VCaP (cell line): Measurements from ENCODE around the gene FGF5.

Experiments used
- H3K27ac ChIP-seq: fragments of 450-650 bp; 2 replicates; pipeline ENCODE4 v1.5.1; 2017
- TF ChIP-seq, protein P1 (sequence below): fragments of 450-650 bp; conservative IDR thresholded peaks from 2 replicates; pipeline ENCODE4 v1.5.1; 2017; ENCODE audit warnings: mild to moderate bottlenecking, moderate library complexity

The FGF5 gene

DNA sequence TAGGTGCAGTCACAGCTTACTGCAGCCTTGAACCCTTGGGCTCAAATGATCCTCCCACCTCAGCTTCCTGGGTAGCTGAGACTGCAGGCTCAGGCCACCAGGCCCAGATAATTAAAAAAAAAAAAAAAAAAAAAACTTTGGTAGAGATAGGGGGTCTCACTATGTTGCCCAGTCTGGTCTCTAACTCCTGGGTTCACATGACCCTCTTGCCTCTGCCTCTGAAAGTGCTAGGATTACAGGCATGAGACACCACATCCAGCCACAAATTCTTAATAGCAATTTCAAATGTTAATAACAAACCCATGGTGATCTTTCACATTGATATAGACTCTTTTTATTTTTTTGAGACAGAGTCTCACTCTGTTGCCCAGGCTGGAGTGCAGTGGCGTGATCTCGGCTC is 12.3 kb upstream of the FGF5 start:
- TF ChIP-seq, protein P1, sequence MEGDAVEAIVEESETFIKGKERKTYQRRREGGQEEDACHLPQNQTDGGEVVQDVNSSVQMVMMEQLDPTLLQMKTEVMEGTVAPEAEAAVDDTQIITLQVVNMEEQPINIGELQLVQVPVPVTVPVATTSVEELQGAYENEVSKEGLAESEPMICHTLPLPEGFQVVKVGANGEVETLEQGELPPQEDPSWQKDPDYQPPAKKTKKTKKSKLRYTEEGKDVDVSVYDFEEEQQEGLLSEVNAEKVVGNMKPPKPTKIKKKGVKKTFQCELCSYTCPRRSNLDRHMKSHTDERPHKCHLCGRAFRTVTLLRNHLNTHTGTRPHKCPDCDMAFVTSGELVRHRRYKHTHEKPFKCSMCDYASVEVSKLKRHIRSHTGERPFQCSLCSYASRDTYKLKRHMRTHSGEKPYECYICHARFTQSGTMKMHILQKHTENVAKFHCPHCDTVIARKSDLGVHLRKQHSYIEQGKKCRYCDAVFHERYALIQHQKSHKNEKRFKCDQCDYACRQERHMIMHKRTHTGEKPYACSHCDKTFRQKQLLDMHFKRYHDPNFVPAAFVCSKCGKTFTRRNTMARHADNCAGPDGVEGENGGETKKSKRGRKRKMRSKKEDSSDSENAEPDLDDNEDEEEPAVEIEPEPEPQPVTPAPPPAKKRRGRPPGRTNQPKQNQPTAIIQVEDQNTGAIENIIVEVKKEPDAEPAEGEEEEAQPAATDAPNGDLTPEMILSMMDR, result no peak
- H3K27ac ChIP-seq, result no peak overlapping the region

DNA sequence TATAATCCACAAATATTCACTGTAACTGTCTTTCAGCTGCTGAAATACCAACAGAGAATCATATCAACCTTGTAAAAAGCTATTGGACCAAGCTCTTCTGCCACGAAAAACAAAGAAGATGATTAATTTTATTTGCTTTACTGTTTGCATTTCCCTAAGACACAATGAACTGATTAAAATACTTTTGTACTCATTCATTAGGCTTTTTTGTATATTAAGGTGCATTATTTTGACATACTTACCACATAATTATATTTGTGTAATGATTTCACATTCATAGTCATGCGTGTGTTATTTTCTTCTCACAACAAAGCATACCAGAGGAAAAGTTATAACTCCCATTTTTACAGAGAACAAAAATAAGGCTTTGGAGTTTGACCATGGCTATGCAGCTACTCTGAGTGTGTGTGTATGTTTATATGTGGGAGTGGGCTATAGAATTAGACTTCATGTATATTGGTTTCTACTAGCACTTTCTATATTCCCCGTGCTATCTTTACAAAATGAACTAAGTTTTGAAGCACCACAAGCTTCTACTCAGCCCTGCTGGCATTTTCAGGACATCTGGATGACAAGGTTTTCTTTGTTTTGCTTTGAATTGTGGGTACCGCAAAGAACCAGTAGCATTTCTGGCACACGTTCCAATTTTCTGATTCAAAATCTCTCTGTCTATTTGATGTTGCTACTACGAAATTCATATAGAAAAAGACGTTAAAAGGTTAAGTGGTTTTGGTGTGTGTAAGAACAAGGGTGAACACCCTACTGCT is 11.0 kb upstream of the FGF5 start:
- H3K27ac ChIP-seq, result no peak overlapping the region
- TF ChIP-seq, protein P1, result no peak

DNA sequence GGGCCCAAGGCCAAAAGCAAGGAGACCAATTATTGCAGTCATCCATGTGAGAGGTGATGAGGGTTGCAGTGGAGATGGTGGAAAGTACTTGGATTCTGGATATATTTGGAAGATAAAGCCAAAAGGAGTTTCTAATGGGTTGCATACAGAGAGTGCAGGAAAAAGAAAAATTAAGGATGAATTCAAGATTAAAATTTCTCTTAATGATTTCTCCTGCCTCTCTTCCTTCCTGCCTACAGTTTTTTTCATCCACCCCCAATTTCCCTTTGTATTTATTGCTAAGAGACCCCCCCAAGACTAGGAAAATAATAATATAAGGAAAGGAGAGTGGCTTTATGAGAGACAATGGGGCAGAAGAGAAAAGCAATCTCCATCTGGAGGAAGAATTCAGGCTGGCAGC is 8.6 kb upstream of the FGF5 start:
- TF ChIP-seq, protein P1, result no peak
- H3K27ac ChIP-seq, result no peak overlapping the region

DNA sequence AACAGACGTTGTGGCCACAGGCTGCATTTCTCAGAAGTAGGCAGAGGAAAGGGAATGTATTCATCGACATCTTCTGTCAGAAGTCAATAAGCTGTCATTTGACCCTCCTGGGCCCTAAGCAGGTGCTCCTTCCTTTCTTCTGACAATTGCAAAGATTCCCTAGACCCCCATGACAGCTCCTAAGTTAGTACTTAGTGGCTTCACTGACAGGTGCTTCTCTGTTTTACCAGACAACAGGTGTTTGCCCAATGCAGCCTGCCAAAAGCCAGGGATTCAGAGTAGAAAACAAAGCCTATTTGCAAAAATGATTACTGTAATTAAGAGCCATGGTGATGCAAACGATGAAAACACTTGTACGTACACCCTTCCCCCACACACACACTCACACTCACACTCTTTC is 7.5 kb upstream of the FGF5 start:
- no peak overlapping the region for H3K27ac ChIP-seq
- TF ChIP-seq, protein P1, result no peak

DNA sequence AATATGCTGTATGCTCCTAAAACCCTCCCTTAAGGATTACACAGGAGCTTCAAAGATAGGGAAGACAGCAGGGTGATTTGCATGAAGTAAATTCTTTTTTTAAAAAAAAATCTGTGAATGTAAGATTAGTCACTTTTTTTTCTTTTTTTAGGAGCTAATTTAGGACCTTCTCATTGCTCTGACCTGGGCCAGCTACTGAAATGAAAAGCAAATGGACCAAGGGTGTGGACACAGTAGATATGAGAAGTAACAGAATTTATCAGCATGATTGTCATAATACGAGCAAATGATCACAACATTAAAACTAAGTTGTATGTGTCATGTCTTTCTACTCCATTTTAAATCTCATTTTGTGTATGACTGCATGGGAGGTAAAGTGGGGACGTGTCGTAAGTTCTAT is 6.6 kb upstream of the FGF5 start:
- H3K27ac ChIP-seq, result no peak overlapping the region
- TF ChIP-seq, protein P1, result no peak

DNA sequence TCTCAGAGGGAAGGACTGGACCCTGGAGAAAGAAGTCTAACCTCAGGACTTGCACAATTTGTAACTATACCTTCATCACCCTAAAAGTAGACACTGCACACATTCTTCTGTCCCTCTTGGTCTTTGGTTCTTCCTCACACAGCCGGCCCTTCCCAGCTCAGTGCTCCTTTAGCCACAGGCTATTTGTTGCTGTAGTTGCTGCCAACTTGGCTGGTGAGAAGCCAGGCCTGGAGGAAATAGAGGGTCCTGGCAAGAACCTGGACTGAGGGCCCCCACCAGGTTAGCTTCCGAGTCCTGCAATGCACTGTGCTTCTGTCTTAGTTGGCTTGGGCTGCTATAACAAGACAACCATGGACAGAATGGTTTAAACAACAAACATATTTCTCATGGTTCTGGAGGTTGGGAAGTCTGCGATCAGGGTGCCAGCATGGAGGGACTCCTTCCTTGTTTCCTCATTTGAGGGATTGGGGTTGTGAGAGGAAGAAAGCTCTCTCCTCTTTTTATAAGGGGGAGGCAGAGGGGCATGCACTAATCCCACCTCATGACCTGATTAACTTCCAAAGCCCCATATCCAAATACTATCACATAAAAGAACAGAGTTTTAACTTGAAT is 4.4 kb upstream of the FGF5 start:
- TF ChIP-seq, protein P1, result no peak
- no peak overlapping the region for H3K27ac ChIP-seq

DNA sequence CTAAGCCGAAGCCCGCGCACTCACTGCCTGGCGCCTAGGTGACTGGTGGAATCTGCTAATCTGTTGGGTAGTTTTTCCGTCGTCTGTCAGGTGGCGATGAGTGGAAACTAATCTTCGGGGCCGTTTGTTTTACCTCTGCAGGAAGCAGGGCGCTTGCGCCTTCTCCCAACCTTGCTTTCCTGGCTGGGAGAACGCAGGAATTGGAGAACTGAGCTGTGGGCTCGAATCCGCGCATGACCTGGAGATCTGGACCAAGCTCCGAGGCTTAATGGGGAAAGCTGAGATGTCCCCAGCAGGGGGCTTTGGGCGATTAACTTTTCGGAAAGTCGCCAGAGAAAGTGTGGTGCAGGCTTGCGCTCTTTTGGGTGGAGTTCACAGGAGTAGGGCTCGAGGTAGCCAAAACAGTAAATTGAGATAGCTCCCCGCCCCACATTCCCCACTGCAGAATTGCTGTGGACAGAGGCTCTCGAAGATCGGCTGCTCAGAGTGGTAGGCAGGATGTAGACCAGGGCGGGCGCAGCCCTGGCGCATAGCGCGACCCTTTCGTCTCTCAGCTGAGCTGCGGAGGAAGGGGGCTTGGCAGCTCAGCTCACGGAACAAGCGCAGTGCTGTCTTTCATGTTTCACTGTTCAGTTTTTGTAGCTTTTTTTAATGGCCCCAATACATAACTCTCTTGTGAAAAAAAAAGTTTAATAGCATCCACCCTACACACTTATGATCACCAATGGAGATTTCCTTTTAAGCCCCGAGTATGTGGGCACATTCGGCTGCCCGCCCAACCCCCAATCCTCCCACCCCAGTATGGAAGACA is 2.7 kb upstream of the FGF5 start:
- TF ChIP-seq, protein P1, result no peak

More for the DNA sequence above, 2.7 kb upstream of the FGF5 start:
- no peak overlapping the region for H3K27ac ChIP-seq
